ENCODE data around the gene PUM2. TPM values are rescaled to one million over a fixed set of nuclear protein-coding genes. Genes with fewer than 3 reads are reported as not detected.

The PUM2 gene, protein sequence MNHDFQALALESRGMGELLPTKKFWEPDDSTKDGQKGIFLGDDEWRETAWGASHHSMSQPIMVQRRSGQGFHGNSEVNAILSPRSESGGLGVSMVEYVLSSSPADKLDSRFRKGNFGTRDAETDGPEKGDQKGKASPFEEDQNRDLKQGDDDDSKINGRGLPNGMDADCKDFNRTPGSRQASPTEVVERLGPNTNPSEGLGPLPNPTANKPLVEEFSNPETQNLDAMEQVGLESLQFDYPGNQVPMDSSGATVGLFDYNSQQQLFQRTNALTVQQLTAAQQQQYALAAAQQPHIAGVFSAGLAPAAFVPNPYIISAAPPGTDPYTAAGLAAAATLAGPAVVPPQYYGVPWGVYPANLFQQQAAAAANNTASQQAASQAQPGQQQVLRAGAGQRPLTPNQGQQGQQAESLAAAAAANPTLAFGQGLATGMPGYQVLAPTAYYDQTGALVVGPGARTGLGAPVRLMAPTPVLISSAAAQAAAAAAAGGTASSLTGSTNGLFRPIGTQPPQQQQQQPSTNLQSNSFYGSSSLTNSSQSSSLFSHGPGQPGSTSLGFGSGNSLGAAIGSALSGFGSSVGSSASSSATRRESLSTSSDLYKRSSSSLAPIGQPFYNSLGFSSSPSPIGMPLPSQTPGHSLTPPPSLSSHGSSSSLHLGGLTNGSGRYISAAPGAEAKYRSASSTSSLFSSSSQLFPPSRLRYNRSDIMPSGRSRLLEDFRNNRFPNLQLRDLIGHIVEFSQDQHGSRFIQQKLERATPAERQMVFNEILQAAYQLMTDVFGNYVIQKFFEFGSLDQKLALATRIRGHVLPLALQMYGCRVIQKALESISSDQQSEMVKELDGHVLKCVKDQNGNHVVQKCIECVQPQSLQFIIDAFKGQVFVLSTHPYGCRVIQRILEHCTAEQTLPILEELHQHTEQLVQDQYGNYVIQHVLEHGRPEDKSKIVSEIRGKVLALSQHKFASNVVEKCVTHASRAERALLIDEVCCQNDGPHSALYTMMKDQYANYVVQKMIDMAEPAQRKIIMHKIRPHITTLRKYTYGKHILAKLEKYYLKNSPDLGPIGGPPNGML
- 45.1 and 54.3 TPM in 2 replicates for total RNA-seq

GRCh38 chr2:20350753-20351554 is at the start of gene PUM2:
TSS of gene PUM2 (minus strand) at chr2:20350844. CDS start at chr2:20327360, 23,484 bp downstream.

GRCh38 chr2:20224716-20225293 is 125.8 kb downstream of the PUM2 start, which contains the start of gene SDC1:
TSS of gene SDC1 (minus strand) at chr2:20225130. CDS start at chr2:20224867, 263 bp downstream.

Small RNAs within 50 kb of the gene (small RNA-seq; reads per million reads assigned to genes)
- gene RNU7-113P: not detected

Other genes with a start within 250 kb of the PUM2 start
- gene SDC1, start 125.7 kb downstream of the PUM2 start, total RNA-seq: 22.5 and 27.3 TPM in 2 replicates
- gene RHOB, start 96.2 kb upstream of the PUM2 start, total RNA-seq: 211 and 229 TPM in 2 replicates

All from articular chondrocyte of knee joint (primary cell).